WERI-Rb-1 (cell line): ENCODE results near the gene SERPINE1.

Experiments
- DNase-seq: peaks from one replicate; pipeline ENCODE4 v3.0.0-alpha.2; 2020
- H3K27ac ChIP-seq: fragments of 250-450 bp; sonication (Bioruptor Pico); 2 replicates; pipeline ENCODE4 v1.5.1; 2020; ENCODE audit warnings: mild to moderate bottlenecking, moderate library complexity
- H3K27me3 ChIP-seq: fragments of 250-450 bp; sonication (Bioruptor Pico); 2 replicates; pipeline ENCODE4 v1.5.1; 2021; ENCODE audit warnings: mild to moderate bottlenecking, low read depth, moderate library complexity; ENCODE audit not compliant: insufficient read depth, severe bottlenecking
- H3K36me3 ChIP-seq: fragments of 250-450 bp; sonication (Bioruptor Pico); 2 replicates; pipeline ENCODE4 v1.5.1; 2020; ENCODE audit warnings: mild to moderate bottlenecking, moderate library complexity
- H3K4me3 ChIP-seq: 2 replicates; pipeline ENCODE4 v1.5.1; 2011; ENCODE audit warnings: low read depth, mild to moderate bottlenecking, control low read depth, low read length
- H3K9me3 ChIP-seq: fragments of 250-450 bp; sonication (Bioruptor Pico); 2 replicates; pipeline ENCODE4 v1.5.1; 2021; ENCODE audit warnings: mild to moderate bottlenecking, moderate library complexity; ENCODE audit not compliant: severe bottlenecking
- CTCF ChIP-seq: IDR thresholded peaks from 2 replicates; pipeline ENCODE4 v1.5.1; 2011; ENCODE audit warnings: low read depth, mild to moderate bottlenecking, control low read depth, inconsistent platforms, low read length

SERPINE1 gene

GRCh38 chr7:101165958-101166647 is 39.2 kb downstream of the SERPINE1 start:
- Histone ChIP-seq H3K27me3 (peaks cover 93% of the 10 kb centered on the region), H3K36me3 (no peaks in the 10 kb centered on the region), H3K9me3 (no peaks in the 10 kb centered on the region), H3K27ac (no peak overlapping the region), H3K4me3 (peak overlapping the region; percentile 32)
- no peak for DNase-seq
- TF ChIP-seq CTCF, result no peak

- no peak overlapping the region for H3K27ac ChIP-seq
- no peak for DNase-seq
- peaks cover 93% of the 10 kb centered on the region for H3K27me3 ChIP-seq
- no peaks in the 10 kb centered on the region for H3K9me3 ChIP-seq
- H3K4me3 ChIP-seq, result no peak overlapping the region
- TF ChIP-seq CTCF, result no peak
- H3K36me3 ChIP-seq, result no peaks in the 10 kb centered on the region
These were observed 39.7 kb downstream of the SERPINE1 start for GRCh38 chr7:101166648-101166908.

- DNase-seq, result peak; percentile 48
- peaks cover 93% of the 10 kb centered on the region for H3K27me3 ChIP-seq
- H3K4me3 ChIP-seq, result no peak overlapping the region
- H3K27ac ChIP-seq, result no peak overlapping the region
- H3K36me3 ChIP-seq, result no peaks in the 10 kb centered on the region
- TF ChIP-seq CTCF, result no peak
- H3K9me3 ChIP-seq, result no peaks in the 10 kb centered on the region
These were observed 40.2 kb downstream of the SERPINE1 start for GRCh38 chr7:101166909-101167644.

GRCh38 chr7:101167645-101168411 is 40.9 kb downstream of the SERPINE1 start:
- Histone ChIP-seq H3K27ac (no peak overlapping the region), H3K4me3 (no peak overlapping the region), H3K27me3 (peaks cover 94% of the 10 kb centered on the region), H3K9me3 (no peaks in the 10 kb centered on the region), H3K36me3 (no peaks in the 10 kb centered on the region)
- TF ChIP-seq CTCF, result no peak
- DNase-seq, result no peak

GRCh38 chr7:101168412-101169049 is 41.6 kb downstream of the SERPINE1 start:
- peaks cover under 1% of the 10 kb centered on the region for H3K9me3 ChIP-seq
- H3K4me3 ChIP-seq, result no peak overlapping the region
- H3K27ac ChIP-seq, result no peak overlapping the region
- peaks cover 96% of the 10 kb centered on the region for H3K27me3 ChIP-seq
- no peak for TF ChIP-seq CTCF
- DNase-seq, result no peak
- H3K36me3 ChIP-seq, result no peaks in the 10 kb centered on the region
